Osteoblast (primary cell): Measurements from ENCODE around the gene OSBPL6. TPM values are rescaled to one million over a fixed set of nuclear protein-coding genes. Genes with fewer than 3 reads are reported as not detected.

Experiments used
- DNase-seq: peaks from one replicate; pipeline ENCODE4 v3.0.0; 2011; ENCODE audit warnings: low spot score, mixed read lengths; ENCODE audit not compliant: insufficient read length; ENCODE audit errors: missing footprints
- H2AFZ ChIP-seq: 2 replicates; pipeline ENCODE4 v1.6.0; 2011; ENCODE audit warnings: mild to moderate bottlenecking, low read length
- H3K27ac ChIP-seq: 2 replicates; pipeline ENCODE4 v1.5.1; 2011; ENCODE audit warnings: mild to moderate bottlenecking, low read depth, low read length, moderate library complexity
- H3K27me3 ChIP-seq: 2 replicates; pipeline ENCODE4 v1.6.0; 2012; ENCODE audit warnings: mild to moderate bottlenecking, control low read depth, inconsistent platforms, low read length, moderate library complexity; ENCODE audit not compliant: insufficient read depth
- H3K36me3 ChIP-seq: 2 replicates; pipeline ENCODE4 v1.5.1; 2011; ENCODE audit warnings: mild to moderate bottlenecking, low read length, control low read depth, moderate library complexity; ENCODE audit not compliant: insufficient read depth
- H3K4me1 ChIP-seq: 2 replicates; pipeline ENCODE4 v1.5.1; 2011; ENCODE audit warnings: mild to moderate bottlenecking, low read length, control low read depth, moderate library complexity; ENCODE audit not compliant: insufficient read depth
- H3K4me2 ChIP-seq: 2 replicates; pipeline ENCODE4 v1.6.0; 2011; ENCODE audit warnings: mild to moderate bottlenecking, low read length; ENCODE audit not compliant: insufficient read depth
- H3K4me3 ChIP-seq: fragments of 200-600 bp; sonication (generic); 3 replicates; pipeline ENCODE4 v1.5.1; 2012; ENCODE audit warnings: mild to moderate bottlenecking, low read length, inconsistent platforms; ENCODE audit not compliant: insufficient read depth
- H3K79me2 ChIP-seq: 2 replicates; pipeline ENCODE4 v1.6.0; 2012; ENCODE audit warnings: mild to moderate bottlenecking, low read length, control low read depth, inconsistent platforms; ENCODE audit not compliant: insufficient read depth
- H3K9me3 ChIP-seq: 2 replicates; pipeline ENCODE4 v1.5.1; 2011; ENCODE audit warnings: low read depth, low read length, control low read depth
- H4K20me1 ChIP-seq: 2 replicates; pipeline ENCODE4 v1.6.0; 2012; ENCODE audit warnings: mild to moderate bottlenecking, low read length, control low read depth; ENCODE audit not compliant: insufficient read depth
- total RNA-seq: library from RNA; depleted of rRNA; stranded (reverse); fragments of >200 nt; gene quantifications from 2 replicates; pipeline ENCODE4 v1.2.3, GENCODE V29; 2012
- TF ChIP-seq, protein P1 (sequence below): IDR thresholded peaks from 2 replicates; pipeline ENCODE4 v1.5.1; 2011; ENCODE audit warnings: mild to moderate bottlenecking, low read depth, low read length, moderate library complexity; ENCODE audit errors: extremely low read depth

OSBPL6 gene
- total RNA-seq, 1 donor: 5.4 TPM

DNA sequence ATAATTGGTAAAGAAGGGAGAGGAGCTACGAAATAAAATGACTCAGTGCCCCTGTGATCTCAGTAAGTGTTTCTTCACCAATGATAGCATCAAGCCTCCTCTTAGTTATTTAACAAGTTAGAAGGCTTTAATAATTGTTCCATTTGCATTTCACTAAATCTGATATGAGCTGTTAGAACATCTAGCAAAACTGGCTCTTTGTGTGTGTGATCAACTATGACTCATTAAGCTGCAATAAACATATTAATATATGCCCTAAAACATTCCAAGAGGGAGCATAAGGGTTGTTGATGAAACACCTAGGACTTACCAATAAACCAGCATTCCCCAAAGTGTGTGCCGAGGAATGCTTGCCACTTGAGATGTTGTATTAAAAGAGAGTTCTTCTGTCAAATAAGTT is 115.2 kb downstream of the OSBPL6 start:
- TF ChIP-seq, protein P1, sequence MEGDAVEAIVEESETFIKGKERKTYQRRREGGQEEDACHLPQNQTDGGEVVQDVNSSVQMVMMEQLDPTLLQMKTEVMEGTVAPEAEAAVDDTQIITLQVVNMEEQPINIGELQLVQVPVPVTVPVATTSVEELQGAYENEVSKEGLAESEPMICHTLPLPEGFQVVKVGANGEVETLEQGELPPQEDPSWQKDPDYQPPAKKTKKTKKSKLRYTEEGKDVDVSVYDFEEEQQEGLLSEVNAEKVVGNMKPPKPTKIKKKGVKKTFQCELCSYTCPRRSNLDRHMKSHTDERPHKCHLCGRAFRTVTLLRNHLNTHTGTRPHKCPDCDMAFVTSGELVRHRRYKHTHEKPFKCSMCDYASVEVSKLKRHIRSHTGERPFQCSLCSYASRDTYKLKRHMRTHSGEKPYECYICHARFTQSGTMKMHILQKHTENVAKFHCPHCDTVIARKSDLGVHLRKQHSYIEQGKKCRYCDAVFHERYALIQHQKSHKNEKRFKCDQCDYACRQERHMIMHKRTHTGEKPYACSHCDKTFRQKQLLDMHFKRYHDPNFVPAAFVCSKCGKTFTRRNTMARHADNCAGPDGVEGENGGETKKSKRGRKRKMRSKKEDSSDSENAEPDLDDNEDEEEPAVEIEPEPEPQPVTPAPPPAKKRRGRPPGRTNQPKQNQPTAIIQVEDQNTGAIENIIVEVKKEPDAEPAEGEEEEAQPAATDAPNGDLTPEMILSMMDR: no peak
- Histone ChIP-seq H3K27ac (no peak overlapping the region), H3K9me3 (no peaks in the 10 kb centered on the region), H2AFZ (no peak overlapping the region), H3K4me1 (no peaks in the 10 kb centered on the region), H3K4me2 (no peak overlapping the region), H3K36me3 (no peaks in the 10 kb centered on the region), H4K20me1 (no peaks in the 10 kb centered on the region), H3K4me3 (no peak overlapping the region), H3K27me3 (no peaks in the 10 kb centered on the region), H3K79me2 (no peaks in the 10 kb centered on the region)
- DNase-seq: no peak

DNA sequence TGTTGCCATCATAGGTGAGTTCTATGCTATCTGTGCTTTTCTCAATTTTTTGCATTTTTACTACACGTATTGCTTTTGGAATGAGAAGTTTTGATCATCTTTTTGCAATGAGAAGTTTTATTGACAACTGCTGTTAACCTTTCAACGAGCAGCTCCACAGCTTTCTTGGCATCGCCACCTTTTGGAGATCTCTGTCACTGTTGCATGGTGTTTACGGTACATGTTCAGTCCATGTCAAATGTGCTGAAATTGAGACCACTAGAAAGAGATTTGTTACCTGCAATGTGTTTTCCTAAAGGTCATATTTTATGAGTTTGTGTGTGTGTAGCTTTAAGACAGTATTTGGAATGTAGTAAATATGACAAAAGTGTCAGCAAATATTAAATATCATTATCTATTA is 120.8 kb downstream of the OSBPL6 start:
- Histone ChIP-seq H3K4me2 (no peak overlapping the region), H3K36me3 (no peaks in the 10 kb centered on the region), H3K4me1 (no peaks in the 10 kb centered on the region), H3K27me3 (no peaks in the 10 kb centered on the region), H3K9me3 (no peaks in the 10 kb centered on the region), H3K27ac (no peak overlapping the region), H3K4me3 (no peak overlapping the region), H3K79me2 (no peaks in the 10 kb centered on the region), H2AFZ (no peak overlapping the region), H4K20me1 (no peaks in the 10 kb centered on the region)
- TF ChIP-seq, protein P1: no peak
- DNase-seq: no peak

DNA sequence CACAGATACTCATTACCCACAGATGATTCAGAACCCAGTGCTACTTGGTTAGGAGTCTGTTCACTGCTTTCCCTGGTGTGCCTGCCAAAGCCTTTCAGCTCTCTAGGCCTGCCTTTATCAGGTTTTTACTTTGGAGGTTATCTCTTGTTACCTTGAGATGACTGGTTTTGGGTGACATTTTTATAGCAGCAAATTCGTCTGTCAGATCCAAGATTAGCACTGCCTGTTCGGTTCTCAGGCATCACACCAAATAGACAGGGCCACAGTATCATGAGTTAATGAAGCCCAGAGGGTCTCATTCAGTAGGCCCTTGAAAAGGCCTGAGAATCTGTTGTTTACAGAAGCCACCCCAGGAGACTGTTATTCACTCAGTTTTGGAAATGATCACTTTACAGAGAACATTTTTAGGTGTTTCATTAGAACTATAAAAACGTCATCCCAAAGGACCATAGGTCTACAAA is 121.2 kb downstream of the OSBPL6 start:
- DNase-seq: no peak

DNA sequence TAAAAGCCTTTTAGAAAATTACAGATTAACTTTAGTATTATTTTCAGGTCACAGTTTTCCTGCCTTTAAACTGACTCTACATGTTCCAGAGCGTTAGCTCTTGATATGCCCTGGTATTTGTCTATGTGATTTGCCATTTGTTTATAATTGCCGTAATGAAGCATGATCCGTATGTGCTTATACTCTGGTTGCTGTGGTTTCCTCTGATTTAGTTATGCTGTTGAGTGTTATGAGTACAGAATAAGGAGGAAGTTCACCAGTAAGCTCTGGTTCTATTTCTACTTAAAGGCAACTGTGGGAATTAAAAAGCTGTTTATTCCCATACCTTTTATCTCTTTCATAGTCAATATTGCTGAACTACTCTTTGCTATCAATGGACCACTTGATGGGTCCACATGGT is 123.5 kb downstream of the OSBPL6 start:
- Histone ChIP-seq H3K4me2 (no peak overlapping the region), H3K27ac (no peak overlapping the region), H3K27me3 (no peaks in the 10 kb centered on the region), H3K79me2 (no peaks in the 10 kb centered on the region), H3K9me3 (no peaks in the 10 kb centered on the region), H3K4me3 (no peak overlapping the region), H3K4me1 (no peaks in the 10 kb centered on the region), H4K20me1 (no peaks in the 10 kb centered on the region), H2AFZ (no peak overlapping the region), H3K36me3 (no peaks in the 10 kb centered on the region)
- no peak for DNase-seq
- TF ChIP-seq, protein P1: no peak

More for the DNA sequence above, 121.2 kb downstream of the OSBPL6 start:
- Histone ChIP-seq H3K4me3 (no peak overlapping the region), H3K27ac (no peak overlapping the region), H2AFZ (no peak overlapping the region), H3K79me2 (no peaks in the 10 kb centered on the region), H4K20me1 (no peaks in the 10 kb centered on the region), H3K4me2 (no peak overlapping the region), H3K27me3 (no peaks in the 10 kb centered on the region), H3K4me1 (no peaks in the 10 kb centered on the region), H3K9me3 (no peaks in the 10 kb centered on the region), H3K36me3 (no peaks in the 10 kb centered on the region)
- TF ChIP-seq, protein P1: no peak
